Kidney epithelial cell (primary cell): ENCODE data around the gene ARMC10. TPM values are rescaled to one million over a fixed set of nuclear protein-coding genes. Genes with fewer than 3 reads are reported as not detected.
"Not testable (repeated sequence)": the region's sequence is repeated elsewhere in the genome, so short reads cannot be mapped to it uniquely, and the experiment has no call there.

Experiments used
- DNase-seq: peaks from one replicate; pipeline ENCODE4 v3.0.0-alpha.2; 2010; ENCODE audit warnings: low read depth
- H3K27me3 ChIP-seq: 2 replicates; pipeline ENCODE4 v1.6.0; 2011; ENCODE audit warnings: low read length; ENCODE audit not compliant: control insufficient read depth, insufficient read depth
- H3K36me3 ChIP-seq: 2 replicates; pipeline ENCODE4 v1.5.1; 2011; ENCODE audit warnings: low read length; ENCODE audit not compliant: control insufficient read depth, insufficient read depth
- H3K4me3 ChIP-seq: 2 replicates; pipeline ENCODE4 v1.5.1; 2011; ENCODE audit warnings: low read depth, mild to moderate bottlenecking, control low read depth, low read length
- total RNA-seq: library from RNA; depleted of rRNA; stranded (reverse); fragments of >200 nt; gene quantifications from 2 replicates; pipeline ENCODE4 v1.2.3, GENCODE V29; 2015
- TF ChIP-seq, protein P1 (sequence below): IDR thresholded peaks from 2 replicates; pipeline ENCODE4 v1.5.1; 2011; ENCODE audit warnings: mild to moderate bottlenecking, moderate library complexity, low read length, control low read depth, inconsistent platforms; ENCODE audit not compliant: insufficient read depth, poor library complexity, severe bottlenecking

ARMC10 gene
- total RNA-seq, 1 donor from 2014 or later, result 34.7 TPM

DNA sequence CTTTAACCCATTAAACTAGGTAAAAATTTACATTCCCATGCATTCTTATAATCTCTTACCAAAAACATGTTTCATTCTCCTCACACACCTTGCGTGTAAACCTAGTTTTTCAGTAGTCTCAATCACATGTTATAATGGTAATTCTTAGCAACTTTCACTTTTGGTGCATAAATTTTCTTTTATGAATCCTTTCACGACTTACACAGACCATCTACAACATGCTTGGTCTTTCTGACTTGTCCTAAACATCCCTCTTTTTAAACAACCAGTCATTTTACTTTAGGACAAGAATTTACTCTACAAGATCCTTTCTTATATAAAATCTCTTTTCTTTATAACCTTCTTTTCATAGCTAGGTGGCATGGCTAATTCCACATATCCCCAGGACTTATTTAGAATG is 26.1 kb upstream of the ARMC10 start:
- H3K36me3 ChIP-seq, result no peaks in the 10 kb centered on the region
- TF ChIP-seq, protein P1, sequence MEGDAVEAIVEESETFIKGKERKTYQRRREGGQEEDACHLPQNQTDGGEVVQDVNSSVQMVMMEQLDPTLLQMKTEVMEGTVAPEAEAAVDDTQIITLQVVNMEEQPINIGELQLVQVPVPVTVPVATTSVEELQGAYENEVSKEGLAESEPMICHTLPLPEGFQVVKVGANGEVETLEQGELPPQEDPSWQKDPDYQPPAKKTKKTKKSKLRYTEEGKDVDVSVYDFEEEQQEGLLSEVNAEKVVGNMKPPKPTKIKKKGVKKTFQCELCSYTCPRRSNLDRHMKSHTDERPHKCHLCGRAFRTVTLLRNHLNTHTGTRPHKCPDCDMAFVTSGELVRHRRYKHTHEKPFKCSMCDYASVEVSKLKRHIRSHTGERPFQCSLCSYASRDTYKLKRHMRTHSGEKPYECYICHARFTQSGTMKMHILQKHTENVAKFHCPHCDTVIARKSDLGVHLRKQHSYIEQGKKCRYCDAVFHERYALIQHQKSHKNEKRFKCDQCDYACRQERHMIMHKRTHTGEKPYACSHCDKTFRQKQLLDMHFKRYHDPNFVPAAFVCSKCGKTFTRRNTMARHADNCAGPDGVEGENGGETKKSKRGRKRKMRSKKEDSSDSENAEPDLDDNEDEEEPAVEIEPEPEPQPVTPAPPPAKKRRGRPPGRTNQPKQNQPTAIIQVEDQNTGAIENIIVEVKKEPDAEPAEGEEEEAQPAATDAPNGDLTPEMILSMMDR, result no peak
- DNase-seq, result no peak
- H3K27me3 ChIP-seq, result no peaks in the 10 kb centered on the region
- no peak overlapping the region for H3K4me3 ChIP-seq

DNA sequence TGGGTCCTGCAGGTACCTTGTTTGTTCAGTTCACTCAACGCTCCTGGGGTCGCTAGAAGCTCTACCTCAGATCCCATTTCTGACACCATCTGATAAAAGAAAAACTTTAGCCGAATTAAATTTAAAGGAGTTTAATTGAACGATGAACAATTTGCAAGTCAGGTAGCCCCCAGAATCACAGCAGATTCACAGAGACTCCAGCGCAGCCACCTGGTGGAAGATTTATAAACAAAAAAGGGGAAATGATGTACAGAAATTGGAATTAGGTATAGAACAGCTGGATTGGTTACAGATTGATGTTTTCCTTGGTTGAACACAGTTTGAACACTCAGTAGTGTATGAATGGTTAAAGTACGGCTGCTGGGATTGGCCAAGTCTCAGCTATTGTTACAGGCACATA is 23.4 kb upstream of the ARMC10 start:
- TF ChIP-seq, protein P1, result no peak
- H3K27me3 ChIP-seq, result no peaks in the 10 kb centered on the region
- DNase-seq, result no peak
- no peaks in the 10 kb centered on the region for H3K36me3 ChIP-seq
- H3K4me3 ChIP-seq, result no peak overlapping the region

DNA sequence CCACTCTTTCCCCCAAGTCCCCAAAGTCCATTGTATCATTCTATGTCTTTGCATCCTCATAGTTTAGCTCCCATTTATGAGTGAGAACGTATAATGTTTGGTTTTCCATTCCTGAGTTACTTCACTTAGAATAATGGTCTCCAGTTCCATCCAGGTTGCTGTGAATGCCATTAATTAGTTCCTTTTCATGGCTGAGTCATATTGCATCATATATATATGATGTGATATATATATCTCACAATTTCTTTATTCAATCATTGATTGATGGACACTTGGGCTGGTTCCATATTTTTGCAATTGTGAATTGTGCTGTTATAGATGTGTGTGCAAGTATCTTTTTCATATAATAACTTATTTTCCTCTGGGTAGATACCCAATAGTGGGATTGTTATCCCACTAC is 18.9 kb upstream of the ARMC10 start:
- not testable (repeated sequence) for H3K4me3 ChIP-seq, DNase-seq, H3K36me3 ChIP-seq, H3K27me3 ChIP-seq

DNA sequence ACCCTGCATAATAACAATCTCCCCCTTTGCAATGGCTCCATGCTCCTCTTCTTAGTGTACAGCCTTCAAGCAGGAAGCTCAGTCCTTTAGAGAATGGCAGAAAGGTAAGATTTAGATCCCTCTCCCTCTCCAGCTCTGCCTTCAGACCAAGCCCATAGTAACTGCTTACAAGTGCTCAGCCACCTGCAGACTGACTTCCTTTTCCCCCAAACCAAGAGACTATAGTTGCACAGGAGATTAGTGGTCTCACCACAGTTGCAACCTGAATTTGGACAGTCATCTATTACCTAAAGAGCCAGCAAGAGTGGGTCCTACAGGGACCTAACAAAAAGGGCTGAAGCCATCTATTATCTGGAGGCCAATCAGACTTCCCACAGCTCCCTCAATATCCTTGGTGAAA is 16.8 kb upstream of the ARMC10 start:
- TF ChIP-seq, protein P1, result no peak
- Histone ChIP-seq H3K27me3 (no peaks in the 10 kb centered on the region), H3K36me3 (no peaks in the 10 kb centered on the region), H3K4me3 (no peak overlapping the region)
- no peak for DNase-seq

DNA sequence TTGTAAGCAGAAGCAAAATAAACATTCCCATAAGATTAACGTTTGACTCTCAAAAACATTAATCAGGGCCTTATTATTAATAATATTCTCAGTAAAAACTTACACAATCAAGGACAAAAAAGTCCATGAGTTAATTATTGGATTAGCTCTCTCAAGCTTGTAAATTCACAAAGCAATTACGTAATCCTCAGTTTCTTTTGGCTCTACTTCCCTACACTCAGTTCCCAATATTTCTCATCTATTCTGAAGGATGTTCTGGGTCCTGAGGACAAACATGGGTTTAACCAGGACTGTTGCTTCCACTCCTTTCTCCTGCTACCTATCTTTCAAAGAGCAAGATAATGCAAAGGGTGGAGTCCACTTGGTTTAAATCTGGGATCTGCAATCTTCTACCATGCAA is 15.5 kb upstream of the ARMC10 start:
- TF ChIP-seq, protein P1, result no peak
- H3K4me3 ChIP-seq, result no peak overlapping the region
- no peak for DNase-seq
- H3K36me3 ChIP-seq, result no peaks in the 10 kb centered on the region
- no peaks in the 10 kb centered on the region for H3K27me3 ChIP-seq

DNA sequence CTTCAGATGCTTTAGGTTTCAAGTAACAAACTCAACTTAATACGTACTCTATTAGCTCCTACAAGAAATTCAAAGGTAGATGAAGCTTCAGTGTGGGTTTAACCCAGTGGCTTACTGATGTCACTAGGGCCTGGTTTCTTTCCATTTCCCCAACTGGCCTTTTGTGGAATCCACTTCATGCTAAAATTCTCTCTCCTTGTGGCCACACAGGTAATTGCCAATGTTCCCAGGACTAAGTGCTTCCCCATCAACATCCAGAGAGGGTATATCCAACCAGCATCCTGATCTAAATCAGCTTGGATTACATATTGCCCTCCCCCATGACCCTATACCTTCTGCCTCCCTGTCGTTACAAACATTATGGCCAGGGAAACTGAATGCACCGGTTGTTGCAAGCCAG is 11.0 kb upstream of the ARMC10 start:
- no peak for DNase-seq
- Histone ChIP-seq H3K4me3 (no peak overlapping the region), H3K36me3 (no peaks in the 10 kb centered on the region), H3K27me3 (no peaks in the 10 kb centered on the region)
- TF ChIP-seq, protein P1, result no peak
